IMR-90 (cell line): ENCODE data around the gene LEPR.

Experiments used
- BHLHE40 ChIP-seq: fragments of 150-350 bp; IDR thresholded peaks from 2 replicates; pipeline ENCODE4 v1.6.1; 2016; ENCODE audit warnings: mild to moderate bottlenecking, low read depth, low read length
- CEBPB ChIP-seq: IDR thresholded peaks from 2 replicates; pipeline ENCODE4 v1.6.1; 2012; ENCODE audit warnings: low read depth, low read length, improper control_type of control experiment
- CHD1 ChIP-seq: IDR thresholded peaks from 2 replicates; pipeline ENCODE4 v1.6.1; 2012; ENCODE audit warnings: low read depth, low read length, improper control_type of control experiment
- CTCF ChIP-seq: conservative IDR thresholded peaks from 2 replicates; pipeline ENCODE4 v1.5.1; 2012; ENCODE audit warnings: mild to moderate bottlenecking, low read depth, low read length, improper control_type of control experiment
- FOS ChIP-seq: fragments of 150-350 bp; IDR thresholded peaks from 2 replicates; pipeline ENCODE4 v1.6.1; 2016; ENCODE audit warnings: low read depth, low read length
- MAFK ChIP-seq: IDR thresholded peaks from 2 replicates; pipeline ENCODE4 v1.6.1; 2012; ENCODE audit warnings: low read depth, low read length, improper control_type of control experiment
- MAZ ChIP-seq: IDR thresholded peaks from 2 replicates; pipeline ENCODE4 v1.6.1; 2012; ENCODE audit warnings: low read depth, mild to moderate bottlenecking, low read length, improper control_type of control experiment, moderate library complexity, borderline replicate concordance
- POLR2A ChIP-seq: IDR thresholded peaks from 2 replicates; pipeline ENCODE4 v1.6.1; 2012; ENCODE audit warnings: mild to moderate bottlenecking, low read depth, low read length
- RAD21 ChIP-seq: IDR thresholded peaks from 2 replicates; pipeline ENCODE4 v1.6.1; 2012; ENCODE audit warnings: low read length, improper control_type of control experiment
- RCOR1 ChIP-seq: IDR thresholded peaks from 2 replicates; pipeline ENCODE4 v1.6.1; 2012; ENCODE audit warnings: mild to moderate bottlenecking, low read length, improper control_type of control experiment; ENCODE audit not compliant: insufficient replicate concordance
- RFX5 ChIP-seq: IDR thresholded peaks from 2 replicates; pipeline ENCODE4 v1.8.0; 2012; ENCODE audit warnings: low read depth, mild to moderate bottlenecking, low read length, moderate library complexity
- TF ChIP-seq, protein P1 (sequence below): fragments of 150-350 bp; IDR thresholded peaks from 2 replicates; pipeline ENCODE4 v1.6.1; 2016; ENCODE audit warnings: low read depth, mild to moderate bottlenecking, low read length, moderate library complexity, borderline replicate concordance
- TF ChIP-seq, protein P2 (sequence below): fragments of 150-350 bp; IDR thresholded peaks from 2 replicates; pipeline ENCODE4 v1.6.1; 2017; ENCODE audit warnings: mild to moderate bottlenecking, antibody characterized with exemption, low read length, low read depth

- no peak for TF ChIP-seq BHLHE40
- no peak for TF ChIP-seq RFX5
- no peak for TF ChIP-seq CTCF
- TF ChIP-seq, protein P1, sequence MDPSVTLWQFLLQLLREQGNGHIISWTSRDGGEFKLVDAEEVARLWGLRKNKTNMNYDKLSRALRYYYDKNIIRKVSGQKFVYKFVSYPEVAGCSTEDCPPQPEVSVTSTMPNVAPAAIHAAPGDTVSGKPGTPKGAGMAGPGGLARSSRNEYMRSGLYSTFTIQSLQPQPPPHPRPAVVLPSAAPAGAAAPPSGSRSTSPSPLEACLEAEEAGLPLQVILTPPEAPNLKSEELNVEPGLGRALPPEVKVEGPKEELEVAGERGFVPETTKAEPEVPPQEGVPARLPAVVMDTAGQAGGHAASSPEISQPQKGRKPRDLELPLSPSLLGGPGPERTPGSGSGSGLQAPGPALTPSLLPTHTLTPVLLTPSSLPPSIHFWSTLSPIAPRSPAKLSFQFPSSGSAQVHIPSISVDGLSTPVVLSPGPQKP = no peak
- no peak for TF ChIP-seq POLR2A
- TF ChIP-seq CHD1 = no peak
- TF ChIP-seq, protein P2, sequence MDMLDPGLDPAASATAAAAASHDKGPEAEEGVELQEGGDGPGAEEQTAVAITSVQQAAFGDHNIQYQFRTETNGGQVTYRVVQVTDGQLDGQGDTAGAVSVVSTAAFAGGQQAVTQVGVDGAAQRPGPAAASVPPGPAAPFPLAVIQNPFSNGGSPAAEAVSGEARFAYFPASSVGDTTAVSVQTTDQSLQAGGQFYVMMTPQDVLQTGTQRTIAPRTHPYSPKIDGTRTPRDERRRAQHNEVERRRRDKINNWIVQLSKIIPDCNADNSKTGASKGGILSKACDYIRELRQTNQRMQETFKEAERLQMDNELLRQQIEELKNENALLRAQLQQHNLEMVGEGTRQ = no peak
- no peak for TF ChIP-seq MAFK
- no peak for TF ChIP-seq CEBPB
- no peak for TF ChIP-seq RCOR1
- TF ChIP-seq RAD21 = no peak
- TF ChIP-seq MAZ = no peak
- no peak for TF ChIP-seq FOS
These were observed 21.5 kb upstream of the LEPR start for GRCh38 chr1:65399003-65399402.
